Dedifferentiated amniotic fluid mesenchymal stem cell (primary cell): ENCODE data around the gene WDSUB1.

Source experiments
- DNase-seq: peaks from one replicate; pipeline ENCODE4 v3.0.0-alpha.2; 2016; ENCODE audit errors: extremely low spot score

The WDSUB1 gene

DNA sequence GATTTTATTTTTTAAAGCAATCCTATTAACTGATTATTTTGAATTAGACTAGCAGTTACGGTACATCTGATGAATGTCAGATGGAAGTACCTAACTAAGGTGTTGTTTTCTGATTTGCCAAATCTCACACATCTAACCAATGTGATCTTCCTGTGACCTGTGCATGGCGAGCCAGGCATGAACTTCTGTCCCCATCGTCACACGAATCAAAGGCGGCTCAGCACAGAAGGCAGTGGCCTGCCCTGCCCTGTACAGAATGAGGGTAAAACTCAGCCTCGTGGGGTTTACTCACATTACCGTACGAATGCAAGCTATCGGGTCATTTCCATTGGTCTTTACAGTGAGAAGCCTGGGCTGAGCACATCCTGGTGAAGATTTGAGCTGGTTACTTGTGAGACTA, 87.3 kb downstream of the WDSUB1 start:
- no peak for DNase-seq

DNA sequence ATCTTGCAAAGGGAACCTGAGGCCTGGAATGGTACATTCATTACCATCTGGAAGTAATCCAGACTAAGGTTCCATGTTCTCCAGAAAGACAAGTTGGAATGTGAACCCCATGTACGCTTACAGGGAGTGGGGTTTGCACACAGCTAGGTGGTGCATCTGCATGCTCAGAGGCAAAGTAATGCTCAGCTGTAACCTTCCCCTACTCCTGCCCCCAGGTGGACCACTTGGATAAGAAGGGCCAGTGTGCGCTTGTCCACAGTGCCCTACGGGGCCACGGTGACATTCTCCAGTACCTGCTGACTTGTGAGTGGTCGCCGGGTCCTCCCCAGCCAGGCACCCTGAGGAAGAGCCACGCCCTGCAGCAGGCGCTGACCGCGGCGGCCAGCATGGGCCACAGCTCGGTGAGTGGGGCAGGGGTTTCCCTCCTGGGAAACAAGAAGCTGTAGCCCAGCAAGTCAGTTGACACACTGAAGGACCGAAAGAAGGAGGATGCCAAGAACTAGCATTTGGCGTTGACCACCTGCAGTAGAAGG, 90.0 kb downstream of the WDSUB1 start:
- DNase-seq: no peak

DNA sequence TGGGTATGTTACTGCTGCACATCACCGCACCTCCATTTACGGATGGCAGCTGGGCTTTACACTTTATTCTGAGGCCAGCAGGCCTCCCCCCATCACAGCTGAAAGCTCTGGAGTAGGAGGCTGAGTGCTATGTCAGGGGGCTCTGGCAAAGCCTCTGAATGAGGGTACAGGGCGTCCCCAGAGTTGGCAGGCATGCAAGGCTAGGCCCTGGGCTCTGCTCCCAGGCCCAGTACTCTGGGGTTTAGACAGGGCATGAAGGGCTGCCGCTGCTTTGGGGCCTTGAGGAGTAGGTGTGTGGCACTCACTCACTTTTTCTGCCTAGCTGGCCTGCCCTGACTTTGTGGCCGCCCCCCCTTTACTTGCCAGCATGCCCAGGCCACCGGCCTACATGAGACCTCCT, 90.8 kb downstream of the WDSUB1 start:
- no peak for DNase-seq

DNA sequence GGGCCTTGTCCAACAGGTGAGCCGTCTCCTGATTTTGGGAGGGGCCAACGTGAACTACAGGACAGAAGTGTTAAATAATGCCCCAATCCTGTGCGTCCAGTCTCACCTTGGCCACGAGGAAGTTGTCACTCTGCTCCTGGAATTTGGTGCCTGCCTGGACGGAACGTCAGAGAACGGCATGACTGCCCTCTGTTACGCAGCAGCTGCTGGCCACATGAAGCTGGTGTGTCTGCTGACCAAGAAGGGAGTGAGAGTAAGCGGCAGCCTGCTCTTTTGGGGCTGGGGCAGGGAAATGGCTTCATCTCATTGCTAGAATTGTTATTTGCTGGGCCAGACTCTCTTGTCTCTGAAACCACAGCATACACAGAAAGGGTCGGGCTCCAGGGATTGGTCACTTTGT, 92.3 kb downstream of the WDSUB1 start:
- no peak for DNase-seq

- no peak for DNase-seq
Observed at GRCh38 chr2:159193791-159194190, 92.7 kb downstream of the WDSUB1 start.

- DNase-seq: no peak
Observed at GRCh38 chr2:159192371-159192918, 94.1 kb downstream of the WDSUB1 start.

GRCh38 chr2:159188449-159188848, 98.1 kb downstream of the WDSUB1 start:
- no peak for DNase-seq

- no peak for DNase-seq
Observed at GRCh38 chr2:159187106-159187505, 99.4 kb downstream of the WDSUB1 start.

GRCh38 chr2:159186462-159186861, 100.0 kb downstream of the WDSUB1 start:
- no peak for DNase-seq
